K562 (cell line): ENCODE results near the gene SERAC1. TPM values are rescaled to one million over a fixed set of nuclear protein-coding genes. Genes with fewer than 3 reads are reported as not detected.
A peak's percentile ranks its signal among the peaks of the same experiment; 100 is the strongest.
"Not testable (repeated sequence)": the region's sequence is repeated elsewhere in the genome, so short reads cannot be mapped to it uniquely, and the experiment has no call there.

ENCODE experiments used
- ATAC-seq: fragments of 200-7000 bp; cut with Tn5 transposase; 3 replicates; pipeline ENCODE4 v1.9.1; 2020; ENCODE audit warnings: moderate library complexity
- BruUV-seq: library from RNA; stranded (reverse); fragments of 400-500 nt; replicated peaks from 2 replicates; lab custom pipeline; 2021; lab: Mats Ljungman, UMichigan
- CTCF ChIA-PET: fragments of 300-600 bp; formaldehyde crosslinking; extraction: SDS; loops from one replicate; lab custom pipeline; 2021; ENCODE audit warnings: low intra/inter-chr PET ratio; lab: Yijun Ruan, JAX
- POLR2A ChIA-PET: fragments of 300-600, 350-650 bp; sonication (Branson Sonifier 250); formaldehyde crosslinking; extraction: SDS; loops from one replicate; lab custom pipeline; 2021; ENCODE audit warnings: antibody characterized with exemption, inconsistent platforms; lab: Yijun Ruan, JAX
- DNase-seq, 4 experiments: peaks; one replicate each; pipeline versions ENCODE4 v3.0.0 to v3.0.0-alpha.2; 2011 to 2018; ENCODE audit warnings: low spot score in 3 of 4, mixed read lengths in 3 of 4; ENCODE audit errors: extremely low read depth in 1 of 4
- FAIRE-seq: peaks from 2 replicates; lab custom pipeline; 2011; peaks lifted over from hg19 to GRCh38; lab: Jason Lieb, UNC
- H2AFZ ChIP-seq: 2 replicates; pipeline ENCODE4 v1.6.0; 2011; ENCODE audit warnings: low read depth, low read length, control low read depth, inconsistent platforms
- H3K27ac ChIP-seq: fragments of 200-600 bp; 3 replicates; pipeline ENCODE4 v1.8.0; 2011; ENCODE audit warnings: low read depth, mild to moderate bottlenecking, control low read depth, inconsistent platforms, low read length, moderate library complexity, mixed read lengths; ENCODE audit errors: extremely low read depth
- H3K27me3 ChIP-seq, 2 experiments: fragments of 300-600 bp in 1 of 2; 2 replicates in 1 of 2; 3 replicates in 1 of 2; pipeline versions ENCODE4 v1.6.0 to v1.8.0; 2011; ENCODE audit warnings: inconsistent platforms in 2 of 2, low read length in 2 of 2, mild to moderate bottlenecking in 1 of 2, mixed read lengths in 1 of 2, moderate library complexity in 1 of 2; ENCODE audit not compliant: control insufficient read depth in 2 of 2, insufficient read depth in 2 of 2
- H3K36me3 ChIP-seq: fragments of 300-600 bp; 3 replicates; pipeline ENCODE4 v1.8.0; 2011; ENCODE audit warnings: mild to moderate bottlenecking, low read length, inconsistent platforms; ENCODE audit not compliant: control insufficient read depth, insufficient read depth
- H3K4me1 ChIP-seq, 2 experiments: fragments of 200-600 bp in 1 of 2; replicated peaks in 1 of 2; 2 replicates in 1 of 2; 3 replicates in 1 of 2; pipeline versions ENCODE4 v1.5.1 to v1.8.0; 2011; ENCODE audit warnings: inconsistent platforms in 2 of 2, low read length in 2 of 2, mild to moderate bottlenecking in 1 of 2, mixed read lengths in 1 of 2, moderate library complexity in 1 of 2; ENCODE audit not compliant: control insufficient read depth in 2 of 2, insufficient read depth in 2 of 2
- H3K4me2 ChIP-seq: 2 replicates; pipeline ENCODE4 v1.6.1; 2011; ENCODE audit warnings: low read length, control low read depth, inconsistent platforms, mixed read lengths; ENCODE audit not compliant: insufficient read depth
- H3K4me3 ChIP-seq: fragments of 200-600 bp; sonication (generic), shearing (Covaris generic); 2 replicates; pipeline ENCODE4 v1.5.1; 2016; ENCODE audit warnings: control low read depth, inconsistent platforms
- H3K79me2 ChIP-seq: fragments of 200-600 bp; 3 replicates; pipeline ENCODE4 v1.8.0; 2011; ENCODE audit warnings: low read length, inconsistent platforms; ENCODE audit not compliant: control insufficient read depth, insufficient read depth
- H3K9ac ChIP-seq, 2 experiments: 2 replicates each; pipeline versions ENCODE4 v1.6.0 to v1.6.1; 2011; ENCODE audit warnings: low read depth in 2 of 2, low read length in 2 of 2, control low read depth in 1 of 2, inconsistent platforms in 1 of 2, mild to moderate bottlenecking in 1 of 2, mixed read lengths in 1 of 2; ENCODE audit not compliant: insufficient read depth in 1 of 2
- H3K9me1 ChIP-seq: one replicate; pipeline ENCODE4 v1.6.0; 2011; ENCODE audit warnings: inconsistent platforms, mild to moderate bottlenecking, low read length, moderate library complexity; ENCODE audit not compliant: control insufficient read depth, insufficient read depth
- H3K9me3 ChIP-seq: replicated peaks from 2 replicates; pipeline ENCODE4 v1.5.1; 2011; ENCODE audit warnings: low read depth, low read length, inconsistent platforms; ENCODE audit not compliant: control insufficient read depth, insufficient read depth
- H4K20me1 ChIP-seq: replicated peaks from 2 replicates; pipeline ENCODE4 v1.6.1; 2011; ENCODE audit warnings: low read length, inconsistent platforms, mixed read lengths; ENCODE audit not compliant: control insufficient read depth, insufficient read depth
- WGBS: fragments of 100-300 bp; shearing (Covaris generic); methylation state at CpG from one replicate; pipeline ENCODE4 v1.1.6; 2016; ENCODE audit warnings: low coverage, mixed read lengths; ENCODE audit not compliant: insufficient coverage; ENCODE audit errors: missing lambda C conversion rate; 5-methylcytosine and 5-hydroxymethylcytosine counted together
- in situ Hi-C: fragments of 300-500 bp; cut with MboI; formaldehyde crosslinking; loops from 4 replicates; pipeline ENCODE4 v1.15.0; 2018; ENCODE audit warnings: inconsistent platforms, mixed read lengths
- intact Hi-C: fragments of 100-400 bp; cut with micrococcal nuclease; formaldehyde crosslinking; loops from 2 replicates; pipeline ENCODE4 v1.14.2; 2022
- polyA plus RNA-seq, 8 experiments: library from polyadenylated mRNA; depleted of rRNA in 4 of 8; stranded (reverse) in 5 of 8; unstranded in 3 of 8; fragments of >200 nt; fragmentation: Nextera tagmentation in 2 of 8; fragmentation: Illumina TruSeq in 1 of 8; extraction: Ambion mirVana in 2 of 8; extraction: Trizol in 1 of 8; gene quantifications; 2 replicates each; pipeline versions ENCODE4 v1.2.1 to v1.2.3, GENCODE V29; 2011 to 2014; ENCODE audit warnings: inconsistent platforms in 1 of 8, missing spikeins in 1 of 8
- total RNA-seq, 7 experiments: library from RNA; depleted of rRNA in 6 of 7; stranded (reverse); fragments of >200 nt in 6 of 7; fragmentation: Illumina TruSeq in 2 of 7; extraction: Trizol in 2 of 7; gene quantifications; 2 replicates each; pipeline versions ENCODE4 v1.2.1 to v1.2.3, GENCODE V29; 2011 to 2021; ENCODE audit warnings: low replicate concordance in 1 of 7
- TF ChIP-seq, protein P1 (sequence below): sonication (generic); formaldehyde crosslinking; IDR thresholded peaks from 2 replicates; pipeline ENCODE4 v1.8.1; 2023; ENCODE audit warnings: mild to moderate bottlenecking, missing genetic modification reagents

Gene SERAC1
- total and polyA plus RNA-seq, 9 of the 15 experiments (the other 6 are each of a cell fraction or from before 2014, with no cell fraction given) = 1.8 to 6.2 (median 2.8) TPM

DNA sequence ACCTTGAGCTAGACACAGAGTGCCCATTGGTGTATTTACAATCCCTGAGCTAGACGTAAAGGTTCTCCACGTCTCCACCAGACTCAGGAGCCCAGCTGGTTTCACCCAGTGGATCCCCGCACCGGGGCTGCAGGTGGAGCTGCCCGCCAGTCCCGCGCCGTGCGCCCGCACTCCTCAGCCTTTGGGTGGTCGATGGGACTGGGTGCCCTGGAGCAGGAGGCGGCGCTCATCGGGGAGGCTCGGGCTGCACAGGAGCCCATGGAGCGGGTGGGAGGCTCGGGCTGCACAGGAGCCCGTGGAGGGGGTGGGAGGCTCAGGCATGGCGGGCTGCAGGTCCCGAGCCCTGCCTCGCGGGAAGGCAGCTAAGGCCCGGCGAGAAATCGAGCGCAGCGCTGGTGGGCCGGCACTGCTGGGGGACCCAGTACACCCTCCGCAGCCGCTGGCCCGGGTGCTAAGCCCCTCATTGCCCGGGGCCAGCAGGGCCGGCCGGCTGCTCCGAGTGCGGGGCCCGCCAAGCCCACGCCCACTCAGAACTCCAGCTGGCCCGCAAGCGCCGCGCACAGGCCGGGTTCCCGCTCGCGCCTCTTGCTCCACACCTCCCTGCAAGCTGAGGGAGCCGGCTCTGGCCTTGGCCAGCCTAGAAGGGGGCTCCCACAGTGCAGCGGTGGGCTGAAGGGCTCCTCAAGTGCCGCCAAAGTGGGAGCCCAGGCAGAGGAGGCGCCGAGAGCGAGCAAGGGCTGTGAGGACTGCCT lies 41.7 kb upstream of the SERAC1 start:
- TF ChIP-seq, protein P1, sequence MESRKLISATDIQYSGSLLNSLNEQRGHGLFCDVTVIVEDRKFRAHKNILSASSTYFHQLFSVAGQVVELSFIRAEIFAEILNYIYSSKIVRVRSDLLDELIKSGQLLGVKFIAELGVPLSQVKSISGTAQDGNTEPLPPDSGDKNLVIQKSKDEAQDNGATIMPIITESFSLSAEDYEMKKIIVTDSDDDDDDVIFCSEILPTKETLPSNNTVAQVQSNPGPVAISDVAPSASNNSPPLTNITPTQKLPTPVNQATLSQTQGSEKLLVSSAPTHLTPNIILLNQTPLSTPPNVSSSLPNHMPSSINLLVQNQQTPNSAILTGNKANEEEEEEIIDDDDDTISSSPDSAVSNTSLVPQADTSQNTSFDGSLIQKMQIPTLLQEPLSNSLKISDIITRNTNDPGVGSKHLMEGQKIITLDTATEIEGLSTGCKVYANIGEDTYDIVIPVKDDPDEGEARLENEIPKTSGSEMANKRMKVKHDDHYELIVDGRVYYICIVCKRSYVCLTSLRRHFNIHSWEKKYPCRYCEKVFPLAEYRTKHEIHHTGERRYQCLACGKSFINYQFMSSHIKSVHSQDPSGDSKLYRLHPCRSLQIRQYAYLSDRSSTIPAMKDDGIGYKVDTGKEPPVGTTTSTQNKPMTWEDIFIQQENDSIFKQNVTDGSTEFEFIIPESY (CRISPR knock-in tag) = peak; percentile 77; the same call in 1 of the 2 replicates
- intact Hi-C loops (loop anchor here (5.0 to 10.0 kb wide), 2 partner anchors 225 to 923 kb away; partner anchors contain the start of gene SYNJ2), in situ Hi-C loops (loop anchor here (5.0 to 10.0 kb wide), 3 partner anchors 478 to 893 kb away; no protein-coding TSS in a partner anchor)
- H3K36me3 ChIP-seq, DNase-seq, BruUV-seq, H3K9me1 ChIP-seq, H3K4me3 ChIP-seq, H4K20me1 ChIP-seq, H2AFZ ChIP-seq, H3K4me2 ChIP-seq, H3K4me1 ChIP-seq, FAIRE-seq, ATAC-seq, H3K79me2 ChIP-seq, H3K27ac ChIP-seq, H3K9me3 ChIP-seq, H3K9ac ChIP-seq: not testable (repeated sequence)
- CTCF ChIA-PET = interaction anchor here (0.6 kb wide), 1 partner anchor 15 kb away, joined by 6 read pairs; no protein-coding TSS in a partner anchor
- POLR2A ChIA-PET = interaction anchor here (1.0 to 1.5 kb wide), 2 partner anchors 11 to 13 kb away, joined by 3 to 4 read pairs; no protein-coding TSS in a partner anchor
- peaks cover 24 to 27% of the 10 kb centered on the region in 2 experiments for H3K27me3 ChIP-seq
- 59% methylated on average over 23 of the region's 52 CpGs for WGBS
